Right renal pelvis (tissue), 4 donors: ENCODE results near the gene RPL19. TPM values are rescaled to one million over a fixed set of nuclear protein-coding genes. Genes with fewer than 3 reads are reported as not detected.

Experiments used
- DNase-seq, 4 donors: peaks; one replicate each; pipeline ENCODE4 v3.0.0-alpha.2; 2013; ENCODE audit warnings: low read depth in 4 of 4, low spot score in 3 of 4, missing footprints in 1 of 4
- polyA plus RNA-seq, 4 donors: library from polyadenylated mRNA; unstranded; fragments of 120-200 nt; gene quantifications; one replicate each; pipeline ENCODE4 v1.2.1, GENCODE V29; 2013; ENCODE audit not compliant: insufficient read length in 4 of 4

The RPL19 gene
- polyA plus RNA-seq, 4 donors = 1,889 to 2,269 (median 1,968) TPM

DNA sequence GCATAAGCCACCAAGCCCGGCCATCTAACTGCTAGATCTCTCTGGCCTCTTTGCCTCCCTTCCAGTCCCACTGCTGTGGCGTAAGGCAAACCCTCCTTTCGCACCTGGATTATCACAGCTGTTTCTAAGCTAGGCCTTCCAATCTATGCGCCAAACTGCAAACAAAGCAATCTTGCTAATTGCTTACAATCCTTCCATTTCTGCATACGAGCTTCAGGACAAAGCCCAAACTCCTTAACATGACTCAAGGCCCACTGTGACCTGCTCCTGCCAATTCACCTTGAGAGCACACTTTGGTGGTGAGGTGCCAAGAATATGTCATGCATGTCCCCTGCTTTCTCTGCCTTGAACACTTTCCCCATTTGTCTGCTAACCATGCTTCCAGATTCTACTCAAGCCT is 28.1 kb upstream of the RPL19 start:
- DNase-seq = no peak

- no peak for DNase-seq
Observed at GRCh38 chr17:39173080-39173479, 27.0 kb upstream of the RPL19 start.

DNA sequence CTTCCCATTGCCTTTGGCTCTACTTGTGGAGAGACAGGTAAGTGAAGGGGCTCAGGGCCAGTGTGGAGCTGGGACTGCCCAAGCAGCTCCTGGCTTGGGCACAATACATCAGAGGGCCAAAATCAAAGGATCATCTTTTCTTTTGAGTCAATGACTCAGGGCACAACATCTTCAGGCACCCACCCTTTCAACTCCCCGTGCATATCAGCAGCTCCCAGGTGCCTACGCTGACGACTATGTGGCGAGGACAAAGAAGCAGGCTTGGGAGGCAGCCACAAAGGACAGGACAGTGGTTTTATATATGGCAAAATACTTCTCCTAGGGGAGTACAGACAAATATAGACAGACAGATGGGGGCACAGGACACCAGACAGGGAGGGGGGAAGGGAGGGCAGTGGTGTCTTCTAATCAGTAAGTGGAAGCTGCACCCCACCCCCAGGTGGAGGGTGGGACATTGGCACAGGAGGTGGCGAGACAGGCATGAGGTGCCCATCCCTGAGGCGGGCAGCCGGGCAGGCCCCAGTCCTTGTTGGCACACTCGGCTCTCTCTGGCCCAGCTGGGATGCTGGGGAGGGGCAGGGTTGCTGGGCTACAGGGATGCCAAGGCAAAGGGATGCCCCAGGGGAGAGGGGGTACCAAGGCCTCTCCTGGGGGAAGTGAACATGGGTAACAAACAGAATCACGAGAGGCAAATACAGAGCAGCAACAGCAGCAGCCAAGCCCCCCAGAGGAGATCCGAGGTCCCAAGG is 26.4 kb upstream of the RPL19 start:
- DNase-seq = no peak

DNA sequence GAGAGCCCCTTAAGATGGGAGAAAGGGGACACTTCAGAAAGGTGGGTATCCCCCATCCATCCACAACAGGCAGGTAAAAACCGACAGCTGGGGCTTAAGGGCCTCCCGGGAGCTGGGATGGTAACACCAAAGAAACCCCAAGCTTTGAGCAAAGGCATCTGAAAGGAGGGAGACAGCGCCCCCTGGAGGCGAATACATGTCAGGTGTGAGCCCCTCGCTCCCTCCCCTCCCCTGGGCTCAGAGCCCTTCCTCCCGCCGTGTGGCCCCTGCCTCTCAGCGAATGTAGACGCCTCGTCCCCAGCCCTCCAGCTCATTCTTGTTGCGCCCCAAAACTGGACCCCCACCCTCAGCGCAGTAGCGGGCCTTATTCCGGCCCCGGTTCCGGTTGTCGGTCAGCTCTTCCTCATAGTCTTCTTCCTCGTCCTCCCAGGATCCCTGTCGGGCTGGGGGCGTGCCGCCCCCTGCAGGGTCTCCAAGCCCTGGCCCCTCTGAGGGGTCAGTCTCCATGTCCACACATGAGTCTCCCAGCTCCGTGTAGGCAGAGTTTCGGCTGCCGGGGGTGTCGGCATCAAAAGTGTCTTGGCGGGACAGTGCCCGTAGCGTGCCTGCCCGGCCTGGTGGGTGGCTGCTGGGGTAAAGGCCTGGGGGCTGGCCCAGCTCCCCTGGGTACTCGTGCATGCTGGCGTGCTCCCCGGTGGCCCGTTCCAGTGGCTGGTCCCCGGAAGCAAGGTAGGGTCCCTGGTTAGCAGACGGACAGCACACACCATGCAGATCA is 25.0 kb upstream of the RPL19 start:
- DNase-seq = no peak

- no peak for DNase-seq
Observed at GRCh38 chr17:39175695-39176093, 24.4 kb upstream of the RPL19 start.

DNA sequence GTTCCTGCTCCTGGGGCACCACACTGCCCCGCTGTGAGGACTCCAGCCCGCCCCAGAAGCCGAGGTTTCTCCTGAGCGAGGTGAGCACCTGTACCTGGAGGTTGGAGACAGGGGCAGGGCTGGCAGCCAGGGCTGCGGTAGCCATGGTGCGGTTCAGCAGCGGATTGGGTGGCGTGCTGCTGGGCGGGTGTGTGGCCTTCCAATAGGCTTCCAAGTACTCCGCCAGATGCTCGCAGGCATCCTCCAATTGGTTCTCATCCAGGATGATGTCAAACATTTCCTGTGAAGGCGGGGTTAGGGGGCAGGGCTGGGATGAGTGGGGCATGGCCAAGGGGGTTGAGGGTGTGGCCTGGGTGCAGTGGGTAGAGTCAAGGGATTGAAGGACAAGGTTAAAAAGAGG is 22.8 kb upstream of the RPL19 start:
- DNase-seq = no peak

DNA sequence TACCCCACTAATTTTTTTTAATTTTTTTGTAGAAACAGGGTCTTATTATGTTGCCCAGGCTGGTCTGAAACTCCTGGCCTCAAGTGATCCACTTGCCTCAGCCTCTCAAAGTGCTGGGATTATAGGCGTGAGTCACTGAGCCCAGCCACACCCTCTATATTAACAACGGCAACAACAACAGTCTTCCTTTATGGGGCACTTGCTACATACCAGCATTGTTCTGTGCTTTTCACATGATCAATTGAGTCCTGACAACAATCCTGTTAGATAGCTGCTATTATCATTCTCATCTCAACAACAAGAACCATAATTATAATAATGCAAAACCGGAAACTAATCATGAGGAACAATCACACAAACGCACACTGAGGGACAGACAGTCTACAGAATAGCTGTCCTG is 21.5 kb upstream of the RPL19 start:
- no peak for DNase-seq

DNA sequence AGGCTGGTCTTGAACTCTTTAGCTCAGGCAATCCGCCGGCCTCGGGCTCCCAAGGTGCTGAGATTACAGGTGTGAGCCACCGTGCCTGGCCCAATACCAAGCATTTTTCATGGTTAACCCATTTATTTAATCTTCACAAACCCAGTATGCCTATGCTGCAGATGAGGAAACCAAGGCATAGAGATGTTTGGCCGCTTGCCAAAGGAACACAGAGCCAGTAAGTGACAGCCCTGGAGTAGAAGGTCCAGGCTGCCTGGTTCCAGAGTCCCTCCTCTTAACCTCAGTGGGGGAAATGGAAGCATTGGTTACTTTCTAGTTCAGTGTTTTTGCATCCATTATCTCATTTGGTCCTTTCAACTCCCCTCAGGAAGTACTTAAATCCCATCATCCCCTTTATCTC is 18.8 kb upstream of the RPL19 start:
- no peak for DNase-seq

DNA sequence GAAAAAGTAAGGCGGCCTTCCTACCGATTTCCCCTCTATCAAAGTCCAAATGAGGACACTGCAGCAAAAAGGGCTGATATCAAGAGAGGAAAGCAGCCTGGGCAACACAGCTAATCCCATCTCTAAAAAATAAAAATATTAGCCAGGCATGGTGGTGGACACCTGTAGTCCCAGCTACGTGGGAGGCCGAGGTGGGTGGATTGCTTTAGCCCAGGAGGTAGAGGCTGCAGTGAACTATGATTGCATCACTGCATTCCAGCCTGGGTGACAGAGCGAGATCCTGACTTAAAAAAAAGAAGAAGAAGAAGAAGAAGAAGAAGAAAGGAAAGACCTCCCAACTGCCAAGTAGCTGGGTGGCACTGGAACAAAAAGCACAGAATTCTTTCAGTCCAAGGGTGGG is 17.0 kb upstream of the RPL19 start:
- no peak for DNase-seq

GRCh38 chr17:39183720-39184119 is 16.4 kb upstream of the RPL19 start:
- DNase-seq = no peak

- DNase-seq = no peak
Observed at GRCh38 chr17:39186481-39187002, 13.5 kb upstream of the RPL19 start.

DNA sequence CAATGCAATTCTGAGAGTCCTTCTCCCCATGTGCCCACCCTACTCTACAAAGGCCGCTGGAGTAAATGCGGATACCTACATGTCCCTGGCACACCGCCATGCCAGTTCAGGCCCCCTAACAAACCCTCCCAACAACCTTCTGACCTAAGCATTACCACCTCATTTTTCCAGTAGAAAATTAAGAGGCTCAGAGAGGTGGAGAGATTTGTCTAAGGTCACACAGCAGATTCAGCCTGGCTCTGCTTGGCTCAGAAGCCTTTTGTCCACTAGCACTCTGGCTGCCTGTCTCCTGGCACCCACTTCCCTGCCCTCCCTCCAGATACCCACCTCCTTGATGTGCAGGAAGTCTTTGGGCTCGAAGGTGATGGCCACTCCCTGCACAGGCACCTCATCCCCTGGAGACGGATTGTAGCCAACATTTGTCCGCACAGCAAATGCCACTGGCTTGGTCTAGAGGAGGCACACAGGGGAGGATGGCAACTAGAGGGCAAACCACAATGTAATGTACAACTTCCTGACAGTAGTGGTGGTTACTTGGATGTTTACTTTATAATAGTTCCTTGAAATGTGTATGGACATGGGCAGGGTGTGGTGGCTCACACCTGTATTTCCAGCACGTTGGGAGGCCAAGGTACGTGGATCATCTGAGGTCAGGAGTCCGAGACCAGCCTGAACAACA is 12.8 kb upstream of the RPL19 start:
- DNase-seq = no peak

DNA sequence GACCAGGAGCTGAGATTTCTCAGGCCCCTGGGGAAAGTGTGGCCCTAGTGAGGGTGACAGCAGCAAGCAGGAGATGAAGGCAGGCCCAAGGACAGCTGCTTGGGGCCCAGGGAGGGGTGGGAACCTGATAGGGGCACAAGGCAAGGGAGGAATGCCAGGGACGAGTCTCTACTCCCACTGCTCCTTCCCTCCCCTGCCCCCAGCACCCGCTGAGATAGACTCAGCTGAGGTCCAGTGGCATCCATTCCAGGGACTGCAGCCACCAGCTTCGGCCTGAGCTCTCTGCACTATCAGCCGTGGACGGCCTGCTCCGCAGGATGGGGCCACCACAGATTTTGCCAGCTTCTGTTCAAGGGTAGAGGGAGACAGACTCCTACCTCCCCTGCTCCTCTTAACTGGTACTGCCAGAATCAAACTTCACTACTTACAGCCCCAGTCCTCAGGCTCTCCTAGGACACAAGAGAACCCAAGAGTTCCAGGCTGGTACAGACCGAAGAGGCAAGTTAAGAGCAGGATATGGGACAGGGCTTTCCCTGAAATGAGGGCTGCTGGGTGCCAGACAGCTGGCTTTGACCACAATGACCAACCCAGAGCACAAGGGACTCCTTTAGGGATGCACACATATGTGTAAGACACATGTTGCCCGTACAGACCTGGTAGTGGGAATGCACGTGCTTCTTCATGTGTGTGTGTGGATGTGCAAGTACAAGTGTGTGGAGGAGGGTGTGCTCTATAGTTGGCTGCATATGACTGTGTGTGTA is 8.2 kb upstream of the RPL19 start:
- DNase-seq = no peak

DNA sequence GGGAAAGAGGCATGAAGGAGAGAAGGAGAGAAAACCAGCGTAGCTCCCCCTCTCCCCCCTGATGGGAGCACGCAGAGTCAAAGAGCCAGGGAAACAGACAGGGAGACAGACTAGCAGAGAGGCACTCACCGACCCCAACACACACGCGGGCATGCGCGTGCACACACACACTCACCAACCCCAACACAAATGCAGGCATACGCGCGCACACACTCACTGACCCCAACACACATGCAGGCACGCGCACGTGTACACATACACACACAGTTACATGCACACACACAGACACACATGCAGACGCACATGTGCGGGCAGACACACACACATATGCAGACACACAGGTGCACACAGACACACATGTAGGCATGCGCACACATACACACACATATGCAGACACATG is 7.2 kb upstream of the RPL19 start:
- no peak for DNase-seq

GRCh38 chr17:39193346-39193745 is 6.7 kb upstream of the RPL19 start:
- no peak for DNase-seq

- no peak for DNase-seq
Observed at GRCh38 chr17:39194089-39194984, 5.7 kb upstream of the RPL19 start.

- DNase-seq = no peak
Observed at GRCh38 chr17:39194985-39195524, 5.0 kb upstream of the RPL19 start.

DNA sequence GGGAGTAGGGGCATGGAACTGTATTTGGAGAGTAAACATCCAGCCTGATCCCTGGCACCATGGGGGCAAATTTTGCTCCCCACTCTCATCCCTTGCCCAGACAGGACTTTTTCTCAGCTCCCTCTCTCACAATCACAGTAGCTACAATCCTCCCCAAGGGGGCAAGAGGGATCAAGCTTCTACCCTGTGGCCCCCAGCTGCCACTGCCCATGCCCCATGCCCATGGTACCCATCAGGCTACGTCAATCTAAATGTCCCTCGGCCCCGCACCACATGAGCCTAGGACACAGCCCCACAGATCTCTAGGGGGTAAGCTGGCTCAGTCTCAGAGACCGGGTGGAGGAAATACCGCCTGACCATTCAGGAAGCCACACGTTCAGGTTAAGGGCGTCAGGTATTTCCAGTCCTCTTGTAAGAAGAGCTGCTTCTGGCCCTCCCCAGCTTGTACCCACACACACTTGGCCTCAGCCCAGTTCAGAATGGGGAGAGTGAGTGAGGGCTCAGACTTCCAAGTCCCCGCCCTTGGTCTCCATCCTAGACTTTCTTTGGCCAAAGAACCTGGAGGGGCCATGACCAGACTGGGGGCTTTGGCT is 4.4 kb upstream of the RPL19 start:
- no peak for DNase-seq

- DNase-seq = no peak
Observed at GRCh38 chr17:39196241-39196807, 3.8 kb upstream of the RPL19 start.
